ENCODE results near the gene CLASP1.

- no peak for TF ChIP-seq CTCF (IDR thresholded peaks at IDR 0.05)
- TF ChIP-seq POLR2A (IDR thresholded peaks at IDR 0.05), result no peak
Observed at GRCh38 chr2:121376535-121377250, 272.6 kb downstream of the CLASP1 start.
